Loucy (cell line): Measurements from ENCODE around the gene GBA2.

Experiments used
- CTCF ChIP-seq: fragments of 200-600 bp; sonication (generic); conservative IDR thresholded peaks from 2 replicates; pipeline ENCODE4 v1.5.1; 2014; ENCODE audit warnings: mild to moderate bottlenecking, antibody characterized with exemption, low read length
- EZH2phosphoT487 ChIP-seq: fragments of 200-600 bp; IDR thresholded peaks from 2 replicates; pipeline ENCODE4 v1.6.1; 2018; ENCODE audit warnings: antibody characterized with exemption, mild to moderate bottlenecking, moderate library complexity, borderline replicate concordance

- TF ChIP-seq CTCF (no peak), EZH2phosphoT487 (no peak)
Observed at GRCh38 chr9:35781066-35781465, 32.0 kb upstream of the GBA2 start.
